SK-N-MC (cell line): ENCODE results near the gene NLN.

Source experiments
- EZH2 ChIP-seq: fragments of 200-600 bp; sonication (generic); IDR thresholded peaks from one replicate; pipeline ENCODE4 v1.6.1; 2017; ENCODE audit warnings: antibody characterized with exemption
- FOXP2 ChIP-seq: optimal IDR thresholded peaks from 2 replicates; pipeline ENCODE3; 2011; ENCODE audit warnings: mild to moderate bottlenecking, moderate library complexity; ENCODE audit not compliant: insufficient read depth; ENCODE audit errors: extremely low read length, control extremely low read depth
- POLR2AphosphoS5 ChIP-seq: IDR thresholded peaks from 2 replicates; pipeline ENCODE4 v1.6.1; 2012; ENCODE audit warnings: mild to moderate bottlenecking, low read depth, low read length, borderline replicate concordance

DNA sequence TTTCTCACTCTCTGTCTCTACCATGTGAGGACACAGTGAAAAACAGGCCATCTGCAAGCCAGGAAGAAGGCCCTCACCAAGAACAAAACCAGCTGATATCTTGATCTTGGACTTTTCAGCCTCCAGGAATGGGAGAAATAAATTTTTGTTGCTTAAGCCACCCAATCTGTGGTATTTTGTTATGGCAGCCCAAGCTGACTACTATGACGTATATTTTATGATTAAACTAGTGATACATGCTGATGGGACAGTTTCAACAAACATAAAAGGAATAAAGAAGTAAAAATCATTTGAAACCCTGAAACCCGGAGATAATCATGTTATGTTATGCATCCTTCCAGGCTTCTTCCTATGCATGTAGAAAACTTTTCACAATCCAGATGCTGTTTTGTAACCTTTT is 132.9 kb downstream of the NLN start:
- TF ChIP-seq POLR2AphosphoS5 = no peak
- no peak for TF ChIP-seq EZH2
- no peak for TF ChIP-seq FOXP2
